Thyroid gland (tissue), 4 donors: Measurements from ENCODE around the gene ZNF580. TPM values are rescaled to one million over a fixed set of nuclear protein-coding genes. Genes with fewer than 3 reads are reported as not detected.

ENCODE experiments used
- DNase-seq, 2 donors: peaks; one replicate each; pipeline ENCODE4 v3.0.0-alpha.2; 2019
- H3K27ac ChIP-seq, 3 donors: fragments of 200-600 bp; sonication (generic); 1 replicate in 2 of 3; 2 replicates in 1 of 3; pipeline ENCODE4 v1.5.1; 2016 to 2019; ENCODE audit warnings: mild to moderate bottlenecking in 1 of 3, moderate library complexity in 1 of 3
- H3K27me3 ChIP-seq: fragments of 200-600 bp; sonication (generic); one replicate; pipeline ENCODE4 v1.5.1; 2019
- H3K36me3 ChIP-seq, 2 donors: fragments of 200-600 bp; sonication (generic); one replicate each; pipeline ENCODE4 v1.5.1; 2016 to 2019
- H3K4me1 ChIP-seq, 2 donors: fragments of 200-600 bp; sonication (generic); one replicate each; pipeline ENCODE4 v1.5.1; 2017 to 2019
- H3K4me3 ChIP-seq, 3 donors: fragments of 200-600 bp; sonication (generic); replicated peaks in 1 of 3; 1 replicate in 2 of 3; 2 replicates in 1 of 3; pipeline ENCODE4 v1.5.1; 2016; ENCODE audit warnings: mild to moderate bottlenecking in 1 of 3
- H3K9me3 ChIP-seq: fragments of 200-600 bp; sonication (generic); one replicate; pipeline ENCODE4 v1.5.1; 2017
- CTCF ChIP-seq, 6 experiments: fragments of 200-600 bp in 3 of 6; fragments of 450-650 bp in 3 of 6; sonication (generic) in 3 of 6; IDR thresholded peaks; one replicate each; pipeline ENCODE4 v1.5.1; 2016 to 2019; ENCODE audit warnings: antibody characterized with exemption in 6 of 6, mild to moderate bottlenecking in 2 of 6, inconsistent platforms in 1 of 6, moderate library complexity in 1 of 6
- POLR2A ChIP-seq, 2 donors: fragments of 450-650 bp; IDR thresholded peaks; one replicate each; pipeline ENCODE4 v1.6.1; 2017; ENCODE audit warnings: antibody characterized with exemption in 2 of 2, mild to moderate bottlenecking in 2 of 2, moderate library complexity in 1 of 2
- WGBS, 2 donors: methylation state at CpG; one replicate each; pipeline ENCODE4 v1.1.5; 2017; 5-methylcytosine and 5-hydroxymethylcytosine counted together
- intact Hi-C: fragments of 100-400 bp; cut with DNase I; formaldehyde crosslinking; loops from one replicate; pipeline ENCODE4 v1.15.1; 2023
- total RNA-seq, 4 donors: library from RNA; depleted of rRNA; stranded (reverse); fragments of >200 nt; gene quantifications; one replicate each; pipeline ENCODE4 v1.2.3, GENCODE V29; 2016

ZNF580 gene
- total RNA-seq, 4 donors from 2014 or later: 29.9 to 61.1 (median 44.8) TPM

- DNase-seq: no peak
- Histone ChIP-seq H3K4me3 (peak overlapping the region; percentile 57 to 94 (median 89)), H3K36me3 (peaks cover 25 to 27% of the 10 kb centered on the region in 2 donors), H3K27me3 (no peaks in the 10 kb centered on the region), H3K9me3 (no peaks in the 10 kb centered on the region), H3K27ac (peak overlapping the region in 2 of 3 donors; percentile 60 to 71), H3K4me1 (peaks cover 25 to 26% of the 10 kb centered on the region in 2 donors)
- TF ChIP-seq CTCF (IDR thresholded peaks at IDR 0.05) (no peak), POLR2A (IDR thresholded peaks at IDR 0.05) (no peak)
- intact Hi-C loops: no loop called here
- 11 to 17% methylated on average over 16 of the region's 16 CpGs for WGBS, 2 donors
Measured at GRCh38 chr19:55675661-55676354, 35.0 kb downstream of the ZNF580 start.

GRCh38 chr19:55676383-55676782 is 35.6 kb downstream of the ZNF580 start:
- DNase-seq: no peak
- Histone ChIP-seq H3K4me1 (peaks cover 30% of the 10 kb centered on the region in 2 donors), H3K4me3 (peak overlapping the region in 1 of 3 donors; percentile 57), H3K27ac (no peak overlapping the region), H3K9me3 (no peaks in the 10 kb centered on the region), H3K36me3 (peaks cover 24 to 31% of the 10 kb centered on the region in 2 donors), H3K27me3 (no peaks in the 10 kb centered on the region)
- intact Hi-C loops: no loop called here
- 74 to 84% methylated on average over 5 of the region's 5 CpGs for WGBS, 2 donors
- TF ChIP-seq POLR2A (IDR thresholded peaks at IDR 0.05): no peak
- no peak for TF ChIP-seq CTCF (IDR thresholded peaks at IDR 0.05)

- H3K27me3 ChIP-seq: no peaks in the 10 kb centered on the region
- no peak overlapping the region for H3K27ac ChIP-seq
- no peaks in the 10 kb centered on the region for H3K9me3 ChIP-seq
- no peak overlapping the region for H3K4me3 ChIP-seq
- peaks cover 34 to 36% of the 10 kb centered on the region in 2 donors for H3K4me1 ChIP-seq
- intact Hi-C loops: no loop called here
- WGBS, 2 donors: 86 to 87% methylated on average over 7 of the region's 7 CpGs
- TF ChIP-seq CTCF (IDR thresholded peaks at IDR 0.05): no peak
- TF ChIP-seq POLR2A (IDR thresholded peaks at IDR 0.05): no peak
- H3K36me3 ChIP-seq: peaks cover 24 to 34% of the 10 kb centered on the region in 2 donors
- DNase-seq: no peak
Measured at GRCh38 chr19:55676889-55677505, 36.2 kb downstream of the ZNF580 start.

GRCh38 chr19:55677572-55678028 is 36.8 kb downstream of the ZNF580 start:
- WGBS, 2 donors: 68 to 71% methylated on average over 6 of the region's 6 CpGs
- TF ChIP-seq CTCF (IDR thresholded peaks at IDR 0.05): no peak
- TF ChIP-seq POLR2A (IDR thresholded peaks at IDR 0.05): no peak
- DNase-seq: no peak
- Histone ChIP-seq H3K4me3 (no peak overlapping the region), H3K9me3 (no peaks in the 10 kb centered on the region), H3K27ac (no peak overlapping the region), H3K36me3 (peaks cover 24 to 38% of the 10 kb centered on the region in 2 donors), H3K4me1 (peaks cover 34 to 40% of the 10 kb centered on the region in 2 donors), H3K27me3 (no peaks in the 10 kb centered on the region)
- intact Hi-C loops: no loop called here

GRCh38 chr19:55678121-55678671 is 37.4 kb downstream of the ZNF580 start:
- Histone ChIP-seq H3K27ac (no peak overlapping the region), H3K4me3 (no peak overlapping the region), H3K4me1 (peaks cover 34 to 40% of the 10 kb centered on the region in 2 donors), H3K36me3 (peaks cover 24 to 36% of the 10 kb centered on the region in 2 donors), H3K27me3 (no peaks in the 10 kb centered on the region), H3K9me3 (no peaks in the 10 kb centered on the region)
- no peak for TF ChIP-seq POLR2A (IDR thresholded peaks at IDR 0.05)
- TF ChIP-seq CTCF (IDR thresholded peaks at IDR 0.05): no peak
- no peak for DNase-seq
- intact Hi-C loops: no loop called here
- 85 to 90% methylated on average over 19 to 21 of the region's 21 CpGs for WGBS, 2 donors
